Activated CD8-positive, alpha-beta memory T cell treated with anti-CD3 and anti-CD28 coated beads, Interleukin-2, amount 10 ng/mL, durations not matched to agents 7 days and 5 days (primary cell): Measurements from ENCODE around the gene SCN8A. TPM values are rescaled to one million over a fixed set of nuclear protein-coding genes. Genes with fewer than 3 reads are reported as not detected.

Experiments
- ATAC-seq: fragments of 150-1000 bp; cut with Tn5 transposase; one replicate; pipeline ENCODE4 v1.10.0; 2021; ENCODE audit warnings: moderate library complexity
- CTCF ChIA-PET: fragments of 350-600 bp; sonication (Branson Sonifier 250); formaldehyde crosslinking; loops from one replicate; lab custom pipeline; 2021; ENCODE audit warnings: antibody characterized with exemption; lab: Charles Lee
- DNase-seq: peaks from one replicate; pipeline ENCODE4 v3.0.0-alpha.2; 2020
- H3K27ac Mint-ChIP-seq: one replicate; pipeline ENCODE4 v1.8.0; 2021; ENCODE audit warnings: mild to moderate bottlenecking, mixed read lengths
- H3K27me3 Mint-ChIP-seq: one replicate; pipeline ENCODE4 v1.8.0; 2021; ENCODE audit warnings: mixed read lengths
- H3K36me3 Mint-ChIP-seq: one replicate; pipeline ENCODE4 v1.8.0; 2021; ENCODE audit warnings: mild to moderate bottlenecking, mixed read lengths
- H3K4me1 Mint-ChIP-seq: one replicate; pipeline ENCODE4 v1.8.0; 2021; ENCODE audit warnings: mixed read lengths
- H3K4me3 Mint-ChIP-seq: one replicate; pipeline ENCODE4 v1.8.0; 2021; ENCODE audit warnings: mild to moderate bottlenecking, moderate library complexity, mixed read lengths
- H3K9me3 Mint-ChIP-seq: one replicate; pipeline ENCODE4 v1.8.0; 2022; ENCODE audit warnings: low read depth, mixed read lengths
- total RNA-seq, 2 experiments: library from RNA; stranded (reverse); gene quantifications; one replicate each; pipeline ENCODE4 v1.2.3, GENCODE V29; 2021

The SCN8A gene
- total RNA-seq, 2 experiments from 2014 or later: 1.3 to 2.3 TPM

- peak overlapping the region; percentile 33 for H3K4me3 Mint-ChIP-seq
- H3K36me3 Mint-ChIP-seq: no peaks in the 10 kb centered on the region
- DNase-seq: peak; percentile 55
- H3K9me3 Mint-ChIP-seq: no peaks in the 10 kb centered on the region
- H3K27ac Mint-ChIP-seq: no peak overlapping the region
- peak; percentile 87 for ATAC-seq
- peaks cover 5% of the 10 kb centered on the region for H3K4me1 Mint-ChIP-seq
- CTCF ChIA-PET: no interaction called here
- H3K27me3 Mint-ChIP-seq: peaks cover 34% of the 10 kb centered on the region
Observed at GRCh38 chr12:51721282-51721940, 130.4 kb downstream of the SCN8A start.

GRCh38 chr12:51722431-51722830 lies 131.4 kb downstream of the SCN8A start:
- no peak for DNase-seq
- CTCF ChIA-PET: no interaction called here
- Mint-ChIP-seq H3K27me3 (peaks cover 34% of the 10 kb centered on the region), H3K4me3 (no peak overlapping the region), H3K27ac (no peak overlapping the region), H3K4me1 (peaks cover 5% of the 10 kb centered on the region), H3K9me3 (no peaks in the 10 kb centered on the region), H3K36me3 (no peaks in the 10 kb centered on the region)
- ATAC-seq: no peak

- CTCF ChIA-PET: no interaction called here
- ATAC-seq (no peak), DNase-seq (no peak)
- Mint-ChIP-seq H3K27ac (no peak overlapping the region), H3K36me3 (no peaks in the 10 kb centered on the region), H3K4me1 (peaks cover 3% of the 10 kb centered on the region), H3K4me3 (no peak overlapping the region), H3K9me3 (no peaks in the 10 kb centered on the region), H3K27me3 (peaks cover 47% of the 10 kb centered on the region)
Observed at GRCh38 chr12:51726161-51726560, 135.1 kb downstream of the SCN8A start.

- Mint-ChIP-seq H3K36me3 (no peaks in the 10 kb centered on the region), H3K27me3 (peaks cover 41% of the 10 kb centered on the region), H3K9me3 (no peaks in the 10 kb centered on the region), H3K27ac (no peak overlapping the region), H3K4me3 (no peak overlapping the region), H3K4me1 (no peaks in the 10 kb centered on the region)
- DNase-seq: no peak
- CTCF ChIA-PET: no interaction called here
- ATAC-seq: no peak
Observed at GRCh38 chr12:51726931-51727330, 135.9 kb downstream of the SCN8A start.

- ATAC-seq (no peak), DNase-seq (no peak)
- no peaks in the 10 kb centered on the region for H3K36me3 Mint-ChIP-seq
- H3K4me1 Mint-ChIP-seq: no peaks in the 10 kb centered on the region
- H3K27me3 Mint-ChIP-seq: peaks cover 37% of the 10 kb centered on the region
- CTCF ChIA-PET: no interaction called here
- peaks cover 2% of the 10 kb centered on the region for H3K9me3 Mint-ChIP-seq
- no peak overlapping the region for H3K4me3 Mint-ChIP-seq
- H3K27ac Mint-ChIP-seq: no peak overlapping the region
Observed at GRCh38 chr12:51729331-51729730, 138.3 kb downstream of the SCN8A start.

- Mint-ChIP-seq H3K27me3 (peaks cover 32% of the 10 kb centered on the region), H3K36me3 (no peaks in the 10 kb centered on the region), H3K4me1 (no peaks in the 10 kb centered on the region), H3K27ac (no peak overlapping the region), H3K9me3 (peaks cover 2% of the 10 kb centered on the region), H3K4me3 (no peak overlapping the region)
- CTCF ChIA-PET: no interaction called here
- DNase-seq (no peak), ATAC-seq (no peak)
Observed at GRCh38 chr12:51730745-51731144, 139.7 kb downstream of the SCN8A start.

- DNase-seq (no peak), ATAC-seq (no peak)
- no peaks in the 10 kb centered on the region for H3K36me3 Mint-ChIP-seq
- H3K27ac Mint-ChIP-seq: no peak overlapping the region
- peaks cover 15% of the 10 kb centered on the region for H3K27me3 Mint-ChIP-seq
- H3K4me1 Mint-ChIP-seq: no peaks in the 10 kb centered on the region
- CTCF ChIA-PET: no interaction called here
- peaks cover 4% of the 10 kb centered on the region for H3K9me3 Mint-ChIP-seq
- H3K4me3 Mint-ChIP-seq: no peak overlapping the region
Observed at GRCh38 chr12:51740536-51740935, 149.5 kb downstream of the SCN8A start.

- no peak for DNase-seq
- Mint-ChIP-seq H3K27me3 (peaks cover 12% of the 10 kb centered on the region), H3K4me3 (no peak overlapping the region), H3K27ac (no peak overlapping the region), H3K9me3 (peaks cover 4% of the 10 kb centered on the region), H3K4me1 (no peaks in the 10 kb centered on the region), H3K36me3 (no peaks in the 10 kb centered on the region)
- CTCF ChIA-PET: interaction anchor here (0.7 kb wide), 2 partner anchors 84 to 601 kb away, joined by 3 read pairs; no protein-coding TSS in a partner anchor
- no peak for ATAC-seq
Observed at GRCh38 chr12:51744235-51744634, 153.2 kb downstream of the SCN8A start.

- Mint-ChIP-seq H3K4me3 (no peak overlapping the region), H3K9me3 (peaks cover 4% of the 10 kb centered on the region), H3K27ac (no peak overlapping the region), H3K36me3 (no peaks in the 10 kb centered on the region), H3K27me3 (peaks cover 14% of the 10 kb centered on the region), H3K4me1 (no peaks in the 10 kb centered on the region)
- no peak for ATAC-seq
- DNase-seq: no peak
- CTCF ChIA-PET: interaction anchor here (0.7 kb wide), 2 partner anchors 84 to 602 kb away, joined by 3 read pairs; no protein-coding TSS in a partner anchor
Observed at GRCh38 chr12:51744957-51745356, 153.9 kb downstream of the SCN8A start.

GRCh38 chr12:51746416-51746815 lies 155.4 kb downstream of the SCN8A start:
- CTCF ChIA-PET: no interaction called here
- ATAC-seq (no peak), DNase-seq (no peak)
- Mint-ChIP-seq H3K36me3 (no peaks in the 10 kb centered on the region), H3K4me1 (no peaks in the 10 kb centered on the region), H3K27me3 (peaks cover 18% of the 10 kb centered on the region), H3K4me3 (no peak overlapping the region), H3K27ac (no peak overlapping the region), H3K9me3 (peaks cover under 1% of the 10 kb centered on the region)

GRCh38 chr12:51748235-51748634 lies 157.2 kb downstream of the SCN8A start:
- Mint-ChIP-seq H3K27me3 (peaks cover 9% of the 10 kb centered on the region), H3K27ac (no peak overlapping the region), H3K36me3 (no peaks in the 10 kb centered on the region), H3K4me3 (no peak overlapping the region), H3K9me3 (no peaks in the 10 kb centered on the region), H3K4me1 (no peaks in the 10 kb centered on the region)
- CTCF ChIA-PET: no interaction called here
- DNase-seq: no peak
- ATAC-seq: no peak

GRCh38 chr12:51749206-51749985 lies 158.4 kb downstream of the SCN8A start:
- H3K27me3 Mint-ChIP-seq: peaks cover 10% of the 10 kb centered on the region
- no peak for ATAC-seq
- no peak for DNase-seq
- H3K9me3 Mint-ChIP-seq: no peaks in the 10 kb centered on the region
- H3K4me3 Mint-ChIP-seq: no peak overlapping the region
- no peak overlapping the region for H3K27ac Mint-ChIP-seq
- H3K36me3 Mint-ChIP-seq: no peaks in the 10 kb centered on the region
- CTCF ChIA-PET: no interaction called here
- no peaks in the 10 kb centered on the region for H3K4me1 Mint-ChIP-seq

GRCh38 chr12:51749986-51750317 lies 158.9 kb downstream of the SCN8A start:
- Mint-ChIP-seq H3K9me3 (no peaks in the 10 kb centered on the region), H3K4me3 (no peak overlapping the region), H3K4me1 (no peaks in the 10 kb centered on the region), H3K27me3 (peaks cover 10% of the 10 kb centered on the region), H3K27ac (no peak overlapping the region), H3K36me3 (no peaks in the 10 kb centered on the region)
- no peak for ATAC-seq
- DNase-seq: no peak
- CTCF ChIA-PET: no interaction called here

GRCh38 chr12:51751661-51752060 lies 160.6 kb downstream of the SCN8A start:
- H3K4me3 Mint-ChIP-seq: no peak overlapping the region
- H3K36me3 Mint-ChIP-seq: no peaks in the 10 kb centered on the region
- no peaks in the 10 kb centered on the region for H3K9me3 Mint-ChIP-seq

More at GRCh38 chr12:51751661-51752060, 160.6 kb downstream of the SCN8A start:
- no peaks in the 10 kb centered on the region for H3K4me1 Mint-ChIP-seq
- ATAC-seq: no peak
- H3K27me3 Mint-ChIP-seq: peaks cover 13% of the 10 kb centered on the region
- no peak overlapping the region for H3K27ac Mint-ChIP-seq
- no peak for DNase-seq
- CTCF ChIA-PET: no interaction called here
